Measurements from ENCODE around the gene SLC8A1.

SLC8A1 gene

GRCh38 chr2:40256008-40256407, 195.9 kb downstream of the SLC8A1 start:
- Histone ChIP-seq H3K9me3 (ENCODE audit: insufficient read depth, low read depth, low read length) (no peaks in the 10 kb centered on the region), H3F3A (ENCODE audit: low read depth) (no peaks in the 10 kb centered on the region), H2AFZ (ENCODE audit: low read length) (no peak overlapping the region), H3K9ac (ENCODE audit: low read depth, low read length, poor library complexity, severe bottlenecking) (no peak overlapping the region), H3K36me3 (ENCODE audit: insufficient read depth, low read length) (no peaks in the 10 kb centered on the region), H3K27me3 (ENCODE audit: insufficient read depth, low read length, poor library complexity, severe bottlenecking) (no peaks in the 10 kb centered on the region), H3K9me2 (replicated peaks; ENCODE audit: low read depth, low read length) (no peaks in the 10 kb centered on the region), H3K4me3 (ENCODE audit: low read length, poor library complexity, severe bottlenecking) (no peak overlapping the region), H4K20me1 (ENCODE audit: insufficient read depth, low read length, poor library complexity, severe bottlenecking) (no peaks in the 10 kb centered on the region), H3K4me1 (ENCODE audit: insufficient read depth, low read length, poor library complexity, severe bottlenecking) (no peaks in the 10 kb centered on the region), H3K79me2 (ENCODE audit: insufficient read depth, low read length) (no peaks in the 10 kb centered on the region), H3K4me2 (ENCODE audit: low read depth, low read length, poor library complexity, severe bottlenecking) (no peak overlapping the region)
- TF ChIP-seq CTCF (conservative IDR thresholded peaks at IDR 0.05; ENCODE audit: low read length) (no peak), EZH2phosphoT487 (IDR thresholded peaks at IDR 0.05; ENCODE audit: borderline replicate concordance) (no peak)

GRCh38 chr2:40255103-40255502, 196.8 kb downstream of the SLC8A1 start:
- H3K9me3 ChIP-seq (ENCODE audit: insufficient read depth, low read depth, low read length) = no peaks in the 10 kb centered on the region
- H3K79me2 ChIP-seq (ENCODE audit: insufficient read depth, low read length) = no peaks in the 10 kb centered on the region
- no peaks in the 10 kb centered on the region for H3K4me1 ChIP-seq (ENCODE audit: insufficient read depth, low read length, poor library complexity, severe bottlenecking)
- H3K27me3 ChIP-seq (ENCODE audit: insufficient read depth, low read length, poor library complexity, severe bottlenecking) = no peaks in the 10 kb centered on the region
- H3K4me3 ChIP-seq (ENCODE audit: low read length, poor library complexity, severe bottlenecking) = no peak overlapping the region
- no peak overlapping the region for H3K9ac ChIP-seq (ENCODE audit: low read depth, low read length, poor library complexity, severe bottlenecking)
- H3K36me3 ChIP-seq (ENCODE audit: insufficient read depth, low read length) = no peaks in the 10 kb centered on the region
- H3K9me2 ChIP-seq (replicated peaks; ENCODE audit: low read depth, low read length) = no peaks in the 10 kb centered on the region
- H2AFZ ChIP-seq (ENCODE audit: low read length) = no peak overlapping the region
- H3K4me2 ChIP-seq (ENCODE audit: low read depth, low read length, poor library complexity, severe bottlenecking) = no peak overlapping the region
- no peaks in the 10 kb centered on the region for H4K20me1 ChIP-seq (ENCODE audit: insufficient read depth, low read length, poor library complexity, severe bottlenecking)
- H3F3A ChIP-seq (ENCODE audit: low read depth) = no peaks in the 10 kb centered on the region
- TF ChIP-seq CTCF (conservative IDR thresholded peaks at IDR 0.05; ENCODE audit: low read length) (no peak), EZH2phosphoT487 (IDR thresholded peaks at IDR 0.05; ENCODE audit: borderline replicate concordance) (no peak)

- Histone ChIP-seq H3K9me2 (replicated peaks; ENCODE audit: low read depth, low read length) (no peaks in the 10 kb centered on the region), H3K9me3 (ENCODE audit: insufficient read depth, low read depth, low read length) (no peaks in the 10 kb centered on the region), H3K36me3 (ENCODE audit: insufficient read depth, low read length) (no peaks in the 10 kb centered on the region), H3F3A (ENCODE audit: low read depth) (no peaks in the 10 kb centered on the region), H3K4me3 (ENCODE audit: low read length, poor library complexity, severe bottlenecking) (no peak overlapping the region), H3K27me3 (ENCODE audit: insufficient read depth, low read length, poor library complexity, severe bottlenecking) (no peaks in the 10 kb centered on the region), H3K79me2 (ENCODE audit: insufficient read depth, low read length) (no peaks in the 10 kb centered on the region), H3K4me1 (ENCODE audit: insufficient read depth, low read length, poor library complexity, severe bottlenecking) (no peaks in the 10 kb centered on the region), H3K4me2 (ENCODE audit: low read depth, low read length, poor library complexity, severe bottlenecking) (no peak overlapping the region), H2AFZ (ENCODE audit: low read length) (no peak overlapping the region), H4K20me1 (ENCODE audit: insufficient read depth, low read length, poor library complexity, severe bottlenecking) (no peaks in the 10 kb centered on the region), H3K9ac (ENCODE audit: low read depth, low read length, poor library complexity, severe bottlenecking) (no peak overlapping the region)
- TF ChIP-seq CTCF (conservative IDR thresholded peaks at IDR 0.05; ENCODE audit: low read length) (no peak), EZH2phosphoT487 (IDR thresholded peaks at IDR 0.05; ENCODE audit: borderline replicate concordance) (no peak)
Measured at GRCh38 chr2:40254611-40255010, 197.3 kb downstream of the SLC8A1 start.
